ENCODE results near the gene SDR9C7. TPM values are rescaled to one million over a fixed set of nuclear protein-coding genes. Genes with fewer than 3 reads are reported as not detected.

SDR9C7 gene
- total and polyA plus RNA-seq, 2 experiments from 2014 or later = not detected

GRCh38 chr12:56931474-56931978 lies 2.7 kb downstream of the SDR9C7 start:
- no peaks in the 10 kb centered on the region for H3K36me3 ChIP-seq (ENCODE audit: insufficient read depth)
- peak overlapping the region; percentile 84 for H2AFZ ChIP-seq
- H4K20me1 ChIP-seq (replicated peaks; ENCODE audit: insufficient read depth) = no peaks in the 10 kb centered on the region
- peaks cover 4% of the 10 kb centered on the region for H3K9me2 ChIP-seq (ENCODE audit: insufficient read depth)
- H3K4me3 ChIP-seq = 0 out of 2 replicates have a peak overlapping the region, but pooled peaks have one; percentile 10
- TF ChIP-seq REST (IDR thresholded peaks at IDR 0.05; ENCODE audit: unreplicated experiment) (no peak), EZH2 (IDR thresholded peaks at IDR 0.05; ENCODE audit: low read depth, unreplicated experiment) (no peak), JUNB (IDR thresholded peaks at IDR 0.05; ENCODE audit: unreplicated experiment) (no peak), ETS1 (IDR thresholded peaks at IDR 0.05) (no peak), POLR2AphosphoS5 (IDR thresholded peaks at IDR 0.05; ENCODE audit: low read depth) (no peak), NANOG (IDR thresholded peaks at IDR 0.05; ENCODE audit: borderline replicate concordance) (no peak), ZNF331 (CRISPR knock-in tag; IDR thresholded peaks at IDR 0.05; ENCODE audit: low read depth) (no peak), ZNF114 (CRISPR knock-in tag; IDR thresholded peaks at IDR 0.05) (no peak), CTCF (conservative IDR thresholded peaks at IDR 0.05; ENCODE audit: low read depth in 2 of 2) (no peak), STAT1 (IDR thresholded peaks at IDR 0.05; ENCODE audit: unreplicated experiment) (no peak), EZH2phosphoT487 (IDR thresholded peaks at IDR 0.05; ENCODE audit: unreplicated experiment) (no peak), CREB1 (CRISPR knock-in tag; IDR thresholded peaks at IDR 0.05; ENCODE audit: low read depth) (no peak)
- TF ChIP-seq, protein P1, sequence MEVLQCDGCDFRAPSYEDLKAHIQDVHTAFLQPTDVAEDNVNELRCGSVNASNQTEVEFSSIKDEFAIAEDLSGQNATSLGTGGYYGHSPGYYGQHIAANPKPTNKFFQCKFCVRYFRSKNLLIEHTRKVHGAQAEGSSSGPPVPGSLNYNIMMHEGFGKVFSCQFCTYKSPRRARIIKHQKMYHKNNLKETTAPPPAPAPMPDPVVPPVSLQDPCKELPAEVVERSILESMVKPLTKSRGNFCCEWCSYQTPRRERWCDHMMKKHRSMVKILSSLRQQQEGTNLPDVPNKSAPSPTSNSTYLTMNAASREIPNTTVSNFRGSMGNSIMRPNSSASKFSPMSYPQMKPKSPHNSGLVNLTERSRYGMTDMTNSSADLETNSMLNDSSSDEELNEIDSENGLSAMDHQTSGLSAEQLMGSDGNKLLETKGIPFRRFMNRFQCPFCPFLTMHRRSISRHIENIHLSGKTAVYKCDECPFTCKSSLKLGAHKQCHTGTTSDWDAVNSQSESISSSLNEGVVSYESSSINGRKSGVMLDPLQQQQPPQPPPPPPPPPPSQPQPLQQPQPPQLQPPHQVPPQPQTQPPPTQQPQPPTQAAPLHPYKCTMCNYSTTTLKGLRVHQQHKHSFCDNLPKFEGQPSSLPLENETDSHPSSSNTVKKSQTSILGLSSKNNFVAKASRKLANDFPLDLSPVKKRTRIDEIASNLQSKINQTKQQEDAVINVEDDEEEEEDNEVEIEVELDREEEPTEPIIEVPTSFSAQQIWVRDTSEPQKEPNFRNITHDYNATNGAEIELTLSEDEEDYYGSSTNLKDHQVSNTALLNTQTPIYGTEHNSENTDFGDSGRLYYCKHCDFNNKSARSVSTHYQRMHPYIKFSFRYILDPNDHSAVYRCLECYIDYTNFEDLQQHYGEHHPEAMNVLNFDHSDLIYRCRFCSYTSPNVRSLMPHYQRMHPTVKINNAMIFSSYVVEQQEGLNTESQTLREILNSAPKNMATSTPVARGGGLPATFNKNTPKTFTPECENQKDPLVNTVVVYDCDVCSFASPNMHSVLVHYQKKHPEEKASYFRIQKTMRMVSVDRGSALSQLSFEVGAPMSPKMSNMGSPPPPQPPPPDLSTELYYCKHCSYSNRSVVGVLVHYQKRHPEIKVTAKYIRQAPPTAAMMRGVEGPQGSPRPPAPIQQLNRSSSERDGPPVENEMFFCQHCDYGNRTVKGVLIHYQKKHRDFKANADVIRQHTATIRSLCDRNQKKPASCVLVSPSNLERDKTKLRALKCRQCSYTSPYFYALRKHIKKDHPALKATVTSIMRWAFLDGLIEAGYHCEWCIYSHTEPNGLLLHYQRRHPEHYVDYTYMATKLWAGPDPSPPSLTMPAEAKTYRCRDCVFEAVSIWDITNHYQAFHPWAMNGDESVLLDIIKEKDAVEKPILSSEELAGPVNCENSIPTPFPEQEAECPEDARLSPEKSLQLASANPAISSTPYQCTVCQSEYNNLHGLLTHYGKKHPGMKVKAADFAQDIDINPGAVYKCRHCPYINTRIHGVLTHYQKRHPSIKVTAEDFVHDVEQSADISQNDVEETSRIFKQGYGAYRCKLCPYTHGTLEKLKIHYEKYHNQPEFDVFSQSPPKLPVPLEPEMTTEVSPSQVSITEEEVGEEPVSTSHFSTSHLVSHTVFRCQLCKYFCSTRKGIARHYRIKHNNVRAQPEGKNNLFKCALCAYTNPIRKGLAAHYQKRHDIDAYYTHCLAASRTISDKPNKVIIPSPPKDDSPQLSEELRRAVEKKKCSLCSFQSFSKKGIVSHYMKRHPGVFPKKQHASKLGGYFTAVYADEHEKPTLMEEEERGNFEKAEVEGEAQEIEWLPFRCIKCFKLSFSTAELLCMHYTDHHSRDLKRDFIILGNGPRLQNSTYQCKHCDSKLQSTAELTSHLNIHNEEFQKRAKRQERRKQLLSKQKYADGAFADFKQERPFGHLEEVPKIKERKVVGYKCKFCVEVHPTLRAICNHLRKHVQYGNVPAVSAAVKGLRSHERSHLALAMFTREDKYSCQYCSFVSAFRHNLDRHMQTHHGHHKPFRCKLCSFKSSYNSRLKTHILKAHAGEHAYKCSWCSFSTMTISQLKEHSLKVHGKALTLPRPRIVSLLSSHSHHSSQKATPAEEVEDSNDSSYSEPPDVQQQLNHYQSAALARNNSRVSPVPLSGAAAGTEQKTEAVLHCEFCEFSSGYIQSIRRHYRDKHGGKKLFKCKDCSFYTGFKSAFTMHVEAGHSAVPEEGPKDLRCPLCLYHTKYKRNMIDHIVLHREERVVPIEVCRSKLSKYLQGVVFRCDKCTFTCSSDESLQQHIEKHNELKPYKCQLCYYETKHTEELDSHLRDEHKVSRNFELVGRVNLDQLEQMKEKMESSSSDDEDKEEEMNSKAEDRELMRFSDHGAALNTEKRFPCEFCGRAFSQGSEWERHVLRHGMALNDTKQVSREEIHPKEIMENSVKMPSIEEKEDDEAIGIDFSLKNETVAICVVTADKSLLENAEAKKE (CRISPR knock-in tag; IDR thresholded peaks at IDR 0.05) = no peak
- no peak overlapping the region for H3K27ac ChIP-seq (ENCODE audit: low read depth)
- H3K4me2 ChIP-seq = peak overlapping the region; percentile 67
- peak; percentile 59 for ATAC-seq
- Mint-ChIP-seq H3K9me3 (peaks cover 3% of the 10 kb centered on the region; the same call in 2 of the 3 replicates), H3K4me3 (no peak overlapping the region), H3K27ac (no peak overlapping the region), H3K4me1 (peaks cover 24% of the 10 kb centered on the region), H3K36me3 (ENCODE audit: low read depth) (no peaks in the 10 kb centered on the region), H3K27me3 (ENCODE audit: insufficient read depth, low read depth, poor library complexity) (peaks cover 3% of the 10 kb centered on the region)
- H3K4me1 ChIP-seq (ENCODE audit: insufficient read depth) = peaks cover 15% of the 10 kb centered on the region
- peak; percentile 69 for DNase-seq (ENCODE audit: low spot score)
- no peaks in the 10 kb centered on the region for H3F3A ChIP-seq (replicated peaks; ENCODE audit: low read depth)
- no peaks in the 10 kb centered on the region for H3K79me2 ChIP-seq (replicated peaks; ENCODE audit: insufficient read depth)
- H3K27me3 ChIP-seq (ENCODE audit: insufficient read depth) = no peaks in the 10 kb centered on the region
